ENCODE measurements around the gene APP. TPM values are rescaled to one million over a fixed set of nuclear protein-coding genes. Genes with fewer than 3 reads are reported as not detected.

Gene APP
- total RNA-seq, 1 donor from 2014 or later, result 257 TPM

- DNase-seq, result no peak
These were observed 44.4 kb downstream of the APP start for GRCh38 chr21:26126168-26126553.

GRCh38 chr21:26125433-26126167 is 45.0 kb downstream of the APP start:
- DNase-seq, result no peak

GRCh38 chr21:26124896-26125295 is 45.7 kb downstream of the APP start:
- DNase-seq, result no peak

- no peak for DNase-seq
These were observed 46.1 kb downstream of the APP start for GRCh38 chr21:26124421-26124833.

- DNase-seq, result no peak
These were observed 47.6 kb downstream of the APP start for GRCh38 chr21:26123012-26123411.

GRCh38 chr21:26120828-26121227 is 49.7 kb downstream of the APP start:
- DNase-seq, result no peak

GRCh38 chr21:26119906-26120305 is 50.7 kb downstream of the APP start:
- no peak for DNase-seq

GRCh38 chr21:26118938-26119540 is 51.5 kb downstream of the APP start:
- DNase-seq, result no peak

GRCh38 chr21:26117972-26118367 is 52.6 kb downstream of the APP start:
- no peak for DNase-seq

- DNase-seq, result no peak
These were observed 53.1 kb downstream of the APP start for GRCh38 chr21:26117324-26117971.

- peak; percentile 56 for DNase-seq
These were observed 54.0 kb downstream of the APP start for GRCh38 chr21:26116456-26117011.

- peak; percentile 50 for DNase-seq
These were observed 54.7 kb downstream of the APP start for GRCh38 chr21:26115899-26116298.

GRCh38 chr21:26115305-26115704 is 55.3 kb downstream of the APP start:
- peak; percentile 49 for DNase-seq

- DNase-seq, result no peak
These were observed 57.6 kb downstream of the APP start for GRCh38 chr21:26112975-26113374.

GRCh38 chr21:26112127-26112742 is 58.3 kb downstream of the APP start:
- no peak for DNase-seq

- no peak for DNase-seq
These were observed 59.9 kb downstream of the APP start for GRCh38 chr21:26110715-26111114.

GRCh38 chr21:26107429-26107828 is 63.1 kb downstream of the APP start:
- no peak for DNase-seq

- DNase-seq, result no peak
These were observed 64.0 kb downstream of the APP start for GRCh38 chr21:26106562-26106961.

- no peak for DNase-seq
These were observed 64.8 kb downstream of the APP start for GRCh38 chr21:26105819-26106218.

GRCh38 chr21:26100573-26100972 is 70.0 kb downstream of the APP start:
- no peak for DNase-seq

GRCh38 chr21:26099610-26100219 is 70.9 kb downstream of the APP start:
- no peak for DNase-seq

GRCh38 chr21:26098772-26099397 is 71.7 kb downstream of the APP start:
- DNase-seq, result no peak
